Dedifferentiated amniotic fluid mesenchymal stem cell (primary cell): ENCODE measurements around the gene ANTXR2.

Experiments
- DNase-seq: peaks from one replicate; pipeline ENCODE4 v3.0.0-alpha.2; 2016; ENCODE audit errors: extremely low spot score

The ANTXR2 gene

GRCh38 chr4:79869597-79870237, 203.3 kb downstream of the ANTXR2 start:
- no peak for DNase-seq

GRCh38 chr4:79865201-79865597, 207.8 kb downstream of the ANTXR2 start:
- DNase-seq: no peak

GRCh38 chr4:79864500-79865200, 208.4 kb downstream of the ANTXR2 start:
- DNase-seq: no peak

DNA sequence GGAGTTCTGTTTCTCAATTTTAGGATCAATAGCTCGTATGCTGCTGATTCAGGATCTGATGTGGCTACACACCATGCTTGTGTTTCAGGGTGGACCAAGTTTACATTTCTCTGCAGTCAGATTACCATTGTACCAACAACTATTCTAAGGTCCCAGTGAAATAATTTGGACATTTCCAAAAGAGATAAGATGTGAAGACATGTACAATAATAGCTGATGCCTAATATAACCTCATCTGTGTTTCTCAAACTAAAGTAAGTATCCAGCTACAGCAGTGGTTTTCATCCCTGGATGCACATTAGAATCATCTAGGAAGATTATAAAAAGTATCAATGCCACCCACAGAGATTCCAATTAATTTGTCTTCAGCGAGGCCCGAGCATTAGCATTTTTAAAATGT, 209.7 kb downstream of the ANTXR2 start:
- DNase-seq: no peak

GRCh38 chr4:79862821-79863220, 210.2 kb downstream of the ANTXR2 start:
- DNase-seq: no peak

- DNase-seq: no peak
These were observed 215.2 kb downstream of the ANTXR2 start for GRCh38 chr4:79857811-79858210.

GRCh38 chr4:79856196-79856595, 216.8 kb downstream of the ANTXR2 start:
- DNase-seq: no peak

DNA sequence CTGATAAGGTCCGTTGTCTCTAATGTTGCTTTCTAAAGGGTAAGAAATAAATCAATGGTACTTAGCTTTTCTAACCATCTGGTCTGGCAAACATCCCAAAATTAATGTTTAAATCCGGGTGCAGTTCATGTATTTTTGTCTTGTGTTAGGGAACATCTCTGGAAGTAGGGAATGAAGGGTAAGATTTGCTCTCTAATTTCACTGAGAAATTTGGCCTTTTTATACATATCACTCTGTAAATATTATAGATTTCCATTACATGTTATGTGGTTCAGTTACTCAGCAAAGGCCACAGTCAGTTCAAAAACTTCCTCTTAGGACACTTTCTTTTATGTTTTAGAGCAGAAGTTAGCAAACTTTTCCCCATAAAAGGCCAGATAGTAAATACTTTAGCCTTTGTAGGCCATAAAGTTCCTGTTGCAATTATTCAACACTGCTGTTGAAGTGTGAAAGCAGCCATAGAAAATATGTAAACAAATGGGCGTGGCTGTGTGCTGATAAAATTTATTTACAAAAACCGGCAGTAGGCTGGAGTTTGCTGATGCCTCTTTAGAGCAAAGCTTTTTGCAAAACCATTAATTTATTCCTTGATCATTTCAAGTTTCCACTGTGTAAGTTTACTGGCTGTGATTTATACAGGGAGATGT, 218.1 kb downstream of the ANTXR2 start:
- DNase-seq: no peak

GRCh38 chr4:79852305-79852730, 220.7 kb downstream of the ANTXR2 start:
- DNase-seq: peak; percentile 89

DNA sequence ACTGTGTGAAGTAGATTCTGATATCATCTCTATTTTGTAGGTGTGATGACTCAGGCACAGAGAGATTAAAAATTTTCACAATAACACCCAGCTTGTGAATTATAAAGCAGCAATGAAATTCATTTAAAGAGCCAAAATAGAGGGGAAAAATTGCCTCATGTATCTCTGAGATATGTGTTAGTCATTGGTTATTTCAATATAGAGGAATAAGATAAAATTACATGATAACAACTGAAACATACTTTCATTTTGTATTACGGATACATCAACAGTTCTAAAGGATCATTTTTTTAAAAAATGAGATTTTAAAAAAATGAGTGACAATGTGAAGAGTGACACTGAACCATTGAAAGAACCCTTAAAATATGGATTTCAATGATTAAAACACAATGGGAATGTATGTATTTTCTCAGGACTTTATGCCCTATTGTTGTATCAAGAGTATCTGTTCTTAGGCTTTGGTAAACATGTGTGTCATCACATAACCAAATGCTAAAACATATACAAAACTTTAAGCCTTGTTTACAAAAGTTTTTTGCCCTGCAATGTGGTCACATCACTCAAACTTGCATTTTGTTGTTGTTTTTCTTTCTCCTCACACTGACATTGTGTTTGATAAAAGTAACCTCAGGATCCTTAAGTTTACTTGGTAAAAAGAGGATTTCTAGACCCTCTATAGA, 221.3 kb downstream of the ANTXR2 start:
- peak; percentile 27 for DNase-seq
